Activated CD4-positive, alpha-beta T cell treated with anti-CD3 and anti-CD28 coated beads, Interleukin-2, Interleukin-4, amounts not matched to agents 100 ng/mL and 50 ng/mL, durations not matched to agents 16 hours and 8 hours (primary cell): Measurements from ENCODE around the gene TRAF7.

Source experiments
- DNase-seq: peaks from one replicate; pipeline ENCODE4 v3.0.0-alpha.2; 2020; ENCODE audit warnings: low spot score

TRAF7 gene

GRCh38 chr16:2183671-2184070, 28.1 kb downstream of the TRAF7 start:
- no peak for DNase-seq

GRCh38 chr16:2184346-2184745, 28.8 kb downstream of the TRAF7 start:
- no peak for DNase-seq

GRCh38 chr16:2184962-2185361, 29.4 kb downstream of the TRAF7 start:
- DNase-seq: no peak

- no peak for DNase-seq
Measured at GRCh38 chr16:2186064-2186463, 30.5 kb downstream of the TRAF7 start.

- no peak for DNase-seq
Measured at GRCh38 chr16:2186505-2186904, 30.9 kb downstream of the TRAF7 start.

- no peak for DNase-seq
Measured at GRCh38 chr16:2187212-2187611, 31.6 kb downstream of the TRAF7 start.

GRCh38 chr16:2188395-2188794, 32.8 kb downstream of the TRAF7 start:
- no peak for DNase-seq

GRCh38 chr16:2189252-2189893, 33.8 kb downstream of the TRAF7 start:
- DNase-seq: no peak

GRCh38 chr16:2190002-2190658, 34.5 kb downstream of the TRAF7 start:
- no peak for DNase-seq

- DNase-seq: no peak
Measured at GRCh38 chr16:2190659-2191445, 35.3 kb downstream of the TRAF7 start.

- no peak for DNase-seq
Measured at GRCh38 chr16:2191446-2191706, 35.8 kb downstream of the TRAF7 start.

- DNase-seq: no peak
Measured at GRCh38 chr16:2194166-2194834, 38.7 kb downstream of the TRAF7 start.

- DNase-seq: no peak
Measured at GRCh38 chr16:2194852-2195321, 39.3 kb downstream of the TRAF7 start.

GRCh38 chr16:2195322-2196161, 40.0 kb downstream of the TRAF7 start:
- DNase-seq: no peak

- DNase-seq: no peak
Measured at GRCh38 chr16:2196162-2196980, 40.8 kb downstream of the TRAF7 start, which contains the start of gene CASKIN1. CASKIN1 (minus strand) TSS chr16:2196605; CDS start chr16:2196432, 173 bp downstream.

- no peak for DNase-seq
Measured at GRCh38 chr16:2196981-2197511, 41.5 kb downstream of the TRAF7 start.

- no peak for DNase-seq
Measured at GRCh38 chr16:2197765-2198164, 42.2 kb downstream of the TRAF7 start.

- no peak for DNase-seq
Measured at GRCh38 chr16:2198283-2198682, 42.7 kb downstream of the TRAF7 start.

- no peak for DNase-seq
Measured at GRCh38 chr16:2199095-2199494, 43.5 kb downstream of the TRAF7 start.

- no peak for DNase-seq
Measured at GRCh38 chr16:2199621-2200139, 44.1 kb downstream of the TRAF7 start.
